T-helper 2 cell (primary cell): ENCODE measurements around the gene PXK.
"Not testable (repeated sequence)": the region's sequence is repeated elsewhere in the genome, so short reads cannot be mapped to it uniquely, and the experiment has no call there.

Experiments
- DNase-seq, 5 experiments: peaks; one replicate each; pipeline versions ENCODE4 v3.0.0 to v3.0.0-alpha.2; 2012 to 2022

PXK gene

DNA sequence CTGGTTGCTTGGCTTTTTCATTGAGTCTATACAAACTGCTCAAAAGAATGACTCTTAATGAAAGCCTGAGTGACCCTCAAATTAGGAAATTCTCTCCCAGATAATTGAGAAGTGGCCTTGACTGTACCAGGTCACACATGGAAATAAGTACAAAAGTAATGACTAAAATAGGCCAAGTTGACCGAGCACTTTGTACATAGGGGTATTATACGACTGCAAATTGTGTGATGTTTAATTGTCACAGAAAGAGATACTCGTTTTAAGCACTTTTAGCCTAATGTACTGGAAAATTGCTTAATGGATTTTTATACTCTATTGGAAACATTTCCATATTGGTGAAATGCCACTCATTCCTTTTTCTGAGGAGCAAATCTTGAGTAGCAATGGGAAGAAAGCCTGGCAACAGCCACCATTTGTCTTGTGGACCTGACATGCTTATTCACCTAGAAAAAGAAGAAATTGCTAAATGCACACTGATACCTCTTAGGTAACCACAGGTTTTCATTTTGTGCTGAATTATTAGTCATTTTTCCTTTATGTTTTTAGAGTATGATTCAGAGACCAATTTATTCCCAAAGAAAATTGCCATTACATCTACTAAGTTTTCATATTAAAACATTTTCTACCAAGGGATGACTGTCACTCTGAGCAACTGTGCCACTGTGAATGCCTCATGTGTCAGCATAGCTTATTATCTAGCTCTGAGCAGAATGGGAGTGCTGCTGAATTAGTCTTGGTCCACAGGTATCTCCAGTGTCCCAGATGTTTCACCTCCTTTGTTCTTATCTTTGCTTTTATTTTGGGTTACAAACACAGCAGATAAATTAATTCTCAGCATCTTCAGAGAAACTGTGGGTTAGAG, 8.9 kb upstream of the PXK start:
- no peak for DNase-seq

GRCh38 chr3:58324391-58325390, 8.0 kb upstream of the PXK start:
- peak in 1 of 5 experiments; percentile 73 for DNase-seq

DNA sequence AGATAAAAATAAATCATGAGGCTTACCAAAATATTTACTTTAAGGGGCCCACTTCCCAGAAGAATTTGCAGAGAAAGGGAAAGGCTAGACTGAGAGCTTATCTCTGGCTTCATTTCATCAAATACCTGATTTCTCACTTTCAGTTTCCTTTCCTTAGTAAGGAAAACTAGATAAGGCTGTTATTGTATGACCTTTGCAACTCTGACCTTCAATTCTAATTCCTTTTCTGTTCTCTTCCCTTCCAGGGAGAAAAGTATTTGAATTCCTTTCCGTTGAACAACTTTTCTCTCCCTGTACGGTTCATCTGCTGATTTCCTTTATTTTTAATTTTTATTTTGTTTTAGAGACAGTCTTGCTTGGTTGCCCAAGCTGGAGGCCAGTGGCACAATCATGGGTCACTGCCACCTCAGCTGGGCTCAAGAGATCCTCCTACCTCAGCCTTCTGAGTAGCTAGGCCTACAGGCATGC, 7.1 kb upstream of the PXK start:
- no peak for DNase-seq

GRCh38 chr3:58326267-58326900, 6.3 kb upstream of the PXK start:
- no peak for DNase-seq

DNA sequence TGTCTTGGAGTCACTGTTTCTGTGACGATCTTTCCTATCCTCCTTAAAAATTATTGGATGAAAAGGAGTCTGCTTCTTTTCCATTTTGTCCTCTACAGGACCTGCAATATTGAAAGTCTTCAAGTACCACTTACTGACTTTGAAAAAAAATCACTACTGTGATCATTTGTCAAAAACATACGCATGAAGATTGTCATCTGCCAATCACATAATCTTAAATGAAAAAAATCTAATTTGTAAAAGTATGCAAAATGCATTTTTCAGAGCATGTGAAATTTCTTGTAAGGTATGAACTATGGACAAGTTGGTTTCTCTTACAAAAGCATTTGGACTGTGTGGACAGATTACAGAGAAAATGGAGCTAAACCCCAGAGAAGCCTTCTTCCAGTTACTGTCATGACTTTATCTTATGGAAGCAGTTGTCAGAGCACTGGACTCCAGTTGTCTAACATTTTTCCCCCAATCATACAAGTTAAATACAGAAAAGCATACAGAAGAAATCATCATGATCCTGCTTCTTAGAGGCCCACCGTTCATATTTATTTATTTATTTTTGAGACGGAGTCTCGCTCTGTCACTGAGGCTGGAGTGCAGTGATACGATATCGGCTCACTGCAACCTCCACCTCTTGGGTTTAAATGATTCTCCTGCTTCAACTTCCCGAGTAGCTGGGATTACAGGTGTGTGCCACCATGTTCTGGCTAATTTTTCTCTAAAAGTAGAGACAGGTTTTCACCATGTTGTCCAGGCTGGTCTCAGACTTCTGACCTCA, 3.4 kb upstream of the PXK start:
- DNase-seq, result no peak

- DNase-seq, result no peak
Observed at GRCh38 chr3:58329922-58330413, 2.7 kb upstream of the PXK start.

DNA sequence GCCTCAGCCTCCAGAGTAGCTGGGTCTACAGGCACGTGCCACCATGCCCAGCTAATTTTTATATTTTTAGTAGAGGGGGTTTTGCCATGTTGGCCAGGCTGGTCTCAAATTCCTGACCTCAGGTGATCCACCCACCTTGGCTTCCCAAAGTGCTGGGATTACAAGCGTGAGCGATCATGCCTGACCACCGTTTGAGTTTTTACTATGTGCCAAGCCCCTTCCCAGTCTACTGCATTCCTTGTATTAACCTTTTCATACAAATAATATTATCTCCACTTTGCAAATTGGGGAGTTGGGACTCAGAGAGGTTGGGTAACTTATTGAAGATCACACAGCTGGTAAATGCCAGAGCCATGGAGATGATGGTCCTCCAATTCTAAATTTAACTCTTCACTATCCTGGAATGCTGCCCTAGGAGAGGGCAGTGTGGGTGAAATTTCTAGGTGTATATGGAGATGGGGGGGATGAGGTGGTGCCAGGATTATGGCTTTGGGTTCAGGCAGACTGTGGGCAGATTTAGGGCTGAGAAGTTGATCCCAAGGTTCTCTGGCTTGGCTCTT, 1.0 kb upstream of the PXK start:
- DNase-seq, result no peak

DNA sequence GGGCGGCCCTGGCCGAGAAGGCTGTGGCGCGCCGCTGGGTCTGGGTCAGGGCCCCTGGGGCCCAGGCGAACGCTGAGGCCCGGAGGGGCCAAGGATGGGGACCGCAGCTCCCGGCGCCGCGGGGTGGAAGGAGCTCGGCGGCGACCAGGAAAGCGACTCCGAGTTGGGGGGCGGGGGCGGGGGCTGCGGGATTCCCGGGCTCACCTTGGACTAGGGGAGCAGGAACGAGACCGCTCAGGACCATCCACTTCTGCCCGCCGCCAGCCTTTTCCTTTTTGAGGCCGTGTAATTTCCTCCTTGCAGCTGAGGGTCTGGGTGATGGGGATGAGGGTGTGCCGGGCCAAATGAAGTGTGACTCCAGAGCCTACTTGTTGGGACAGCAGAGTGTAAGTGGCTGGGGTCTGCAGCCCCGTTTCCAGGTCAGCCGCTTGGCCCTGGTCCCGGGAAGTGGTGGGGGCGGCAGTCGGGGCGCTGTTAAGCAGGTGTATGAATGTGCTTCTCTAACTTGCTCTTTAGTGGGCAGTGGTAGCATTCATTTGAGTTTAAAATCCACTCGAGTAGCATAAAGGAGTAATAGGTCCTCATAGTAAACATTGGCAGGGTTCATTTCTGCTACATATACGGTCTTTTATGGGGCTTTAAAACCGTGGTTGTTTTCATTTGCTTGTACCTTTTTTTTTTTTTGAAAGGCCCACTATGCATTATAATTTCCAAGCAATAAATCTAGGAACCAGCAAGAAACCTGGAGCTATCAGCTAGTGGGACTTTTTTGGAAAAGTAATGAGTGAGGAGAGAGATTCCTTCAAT, 717 bp downstream of the PXK start:
- peak in 2 of 5 experiments; percentile 6 to 66 for DNase-seq

DNA sequence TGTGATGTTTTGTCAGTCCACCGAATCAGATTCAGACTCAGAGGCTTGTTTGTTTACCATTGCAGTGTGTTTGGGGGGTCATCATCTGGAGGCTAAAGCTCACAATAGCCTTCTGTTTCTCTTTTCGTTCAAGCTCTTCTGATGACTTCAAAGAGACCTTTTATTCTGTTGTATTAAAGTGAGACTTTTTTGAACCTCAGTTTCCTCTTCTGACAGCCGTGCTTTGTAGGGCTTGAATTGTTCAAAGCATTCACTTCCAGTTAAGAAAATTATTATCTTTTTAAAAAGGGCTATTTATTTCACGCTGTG, 1.3 kb downstream of the PXK start:
- no peak for DNase-seq

DNA sequence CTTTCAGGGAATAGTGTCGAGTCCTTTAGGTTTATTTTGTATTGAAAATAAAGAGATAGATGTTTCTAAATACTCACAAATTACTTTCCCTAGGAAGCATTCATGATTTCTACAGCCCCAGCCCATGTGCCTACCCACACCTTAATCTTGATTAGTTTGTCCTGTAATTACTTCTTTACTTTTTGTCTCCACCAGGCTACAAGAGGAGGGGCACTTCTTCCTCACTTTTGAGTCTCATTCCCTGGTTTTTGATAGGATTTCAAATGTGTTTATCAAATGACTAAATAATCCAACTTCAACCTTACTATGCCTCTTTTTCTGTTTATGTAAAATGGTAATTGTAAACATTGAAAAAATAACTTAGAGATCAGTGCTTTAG, 1.8 kb downstream of the PXK start:
- DNase-seq, result no peak

DNA sequence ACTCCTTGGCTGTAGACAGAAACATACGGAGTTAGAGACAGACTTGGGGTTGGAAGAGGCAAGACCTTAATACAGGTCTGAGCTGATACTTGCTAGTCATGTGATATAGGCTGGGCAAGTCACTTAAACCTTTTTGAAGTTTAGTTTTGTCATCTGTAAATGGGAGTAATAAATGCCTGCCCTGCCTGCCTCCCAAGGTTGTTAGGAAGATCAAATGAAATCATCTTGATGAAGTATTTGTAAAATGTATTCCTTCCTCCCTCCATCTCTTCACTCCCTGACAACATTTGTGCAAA, 2.9 kb downstream of the PXK start:
- no peak for DNase-seq

DNA sequence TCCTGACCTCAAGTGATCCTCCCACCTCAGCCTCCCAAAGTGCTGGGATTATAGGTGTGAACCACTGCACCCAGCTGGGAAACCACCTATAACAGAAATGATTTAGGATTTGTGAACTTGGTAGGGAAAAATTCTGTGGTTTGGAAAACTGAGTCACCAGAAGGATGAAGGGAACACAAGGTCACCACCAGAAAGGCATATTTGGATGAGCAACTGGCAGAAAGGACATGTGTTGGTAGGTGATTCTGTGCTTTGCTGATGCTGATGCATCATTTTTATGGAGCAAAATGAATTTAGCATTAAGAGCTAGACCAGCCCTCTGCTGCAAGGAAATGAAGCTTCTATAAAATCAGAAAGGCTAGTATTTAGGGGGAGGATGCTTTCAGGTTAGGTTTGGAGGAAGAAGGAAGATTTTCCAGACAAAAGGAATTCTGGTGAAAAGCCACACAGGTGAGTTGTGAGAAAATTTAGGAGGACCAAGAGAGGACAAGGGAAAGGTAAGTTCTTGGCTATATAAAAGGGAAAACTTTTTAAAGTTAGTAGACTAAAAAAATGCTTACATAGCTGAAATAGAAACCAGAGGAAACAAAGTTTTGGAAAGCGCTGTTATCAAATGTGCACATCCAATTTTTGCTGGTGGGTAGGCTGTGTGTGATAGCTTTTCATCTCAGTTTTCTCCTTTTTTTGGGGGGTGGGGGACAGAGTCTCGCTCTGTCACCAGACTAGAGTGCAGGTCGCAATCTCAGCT, 3.6 kb downstream of the PXK start:
- DNase-seq, result no peak

DNA sequence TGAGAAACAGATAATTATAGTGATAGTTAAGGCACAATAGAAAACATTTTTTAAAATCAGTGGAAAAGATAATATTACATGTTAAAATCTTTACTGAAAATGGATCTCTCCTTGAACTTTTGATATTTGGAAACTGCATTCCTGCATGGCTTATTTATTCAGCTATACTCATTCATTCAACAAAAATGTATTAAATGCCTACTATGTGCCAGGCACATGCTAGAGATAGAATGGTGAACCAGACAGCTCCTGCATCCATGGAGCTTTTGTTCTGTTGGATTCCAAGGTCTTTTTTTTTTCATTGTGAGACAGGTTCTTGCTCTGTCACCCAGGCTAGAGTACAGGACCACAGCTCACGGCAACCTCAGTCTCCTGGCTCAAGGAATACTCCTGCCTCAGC, 4.5 kb downstream of the PXK start:
- DNase-seq, result no peak

DNA sequence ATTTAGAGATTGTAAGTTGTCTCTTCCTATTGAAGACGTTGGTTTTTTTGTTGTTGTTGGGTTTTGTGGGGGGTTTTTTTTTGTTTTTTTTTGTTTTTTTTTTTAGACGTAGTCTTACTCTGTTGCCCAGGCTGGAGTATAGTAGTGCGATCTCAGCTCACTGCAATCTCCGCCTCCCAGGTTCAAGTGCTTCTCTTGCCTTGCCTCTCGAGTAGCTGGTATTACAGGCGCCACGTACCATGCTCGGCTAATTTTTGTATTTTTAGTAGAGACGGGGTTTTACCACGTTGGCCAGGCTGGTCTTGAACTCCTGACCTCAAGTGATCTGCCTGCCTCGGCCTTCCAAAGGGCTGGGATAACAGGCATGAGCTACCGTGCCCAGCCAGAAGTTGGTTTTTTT, 6.5 kb downstream of the PXK start:
- DNase-seq, result not testable (repeated sequence)

DNA sequence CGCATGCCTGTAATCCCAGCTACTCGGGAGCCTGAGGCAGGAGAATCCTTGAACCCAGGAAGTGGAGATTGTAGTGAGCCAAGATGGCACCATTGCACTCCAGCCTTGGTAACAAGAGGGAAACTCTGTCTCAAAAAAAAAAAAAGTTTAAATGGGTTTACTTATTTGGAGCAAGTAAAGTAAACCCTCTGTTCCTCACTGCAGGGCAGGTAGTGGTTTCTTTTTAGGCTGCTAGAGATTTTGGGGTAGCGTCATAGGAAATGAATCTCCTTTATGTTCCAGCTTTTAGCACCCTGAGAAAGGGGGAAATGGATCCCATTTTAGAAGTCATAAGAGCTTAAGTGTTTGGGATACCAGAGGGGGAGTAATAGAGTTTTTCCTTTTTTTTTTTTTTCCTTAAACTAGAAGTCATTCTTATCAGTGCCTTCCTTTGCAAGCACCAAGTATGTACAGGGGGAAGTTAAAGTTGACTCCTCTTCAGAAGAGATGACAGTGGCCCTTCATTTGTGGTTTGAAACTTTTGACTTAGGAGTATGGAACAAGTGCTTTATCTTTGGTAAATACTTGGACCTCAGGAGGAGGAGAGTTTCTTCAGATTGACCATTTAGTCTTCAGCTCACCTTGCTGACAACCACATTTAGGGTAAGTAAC, 8.0 kb downstream of the PXK start:
- DNase-seq, result no peak

DNA sequence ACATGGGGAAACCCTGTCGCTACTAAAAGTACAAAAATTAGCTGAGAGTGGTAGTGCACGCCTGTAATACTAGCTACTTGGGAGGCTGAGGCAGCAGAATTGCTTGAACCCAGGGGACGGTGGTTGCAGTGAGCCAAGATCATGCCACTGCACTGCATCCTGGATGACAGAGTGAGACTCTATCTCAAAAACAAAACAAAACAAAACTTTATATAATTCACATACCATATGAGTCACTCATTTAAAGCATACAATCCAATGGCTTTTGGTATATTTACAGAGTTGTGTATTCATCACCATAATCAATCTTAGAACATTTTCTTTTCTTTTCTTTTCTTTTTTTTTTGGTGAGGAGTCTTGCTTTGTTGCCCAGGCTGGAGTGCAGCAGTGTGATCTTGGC, 8.7 kb downstream of the PXK start:
- DNase-seq, result no peak

- no peak for DNase-seq
Observed at GRCh38 chr3:58342676-58343075, 10.0 kb downstream of the PXK start.

- no peak for DNase-seq
Observed at GRCh38 chr3:58345457-58345856, 12.8 kb downstream of the PXK start.

DNA sequence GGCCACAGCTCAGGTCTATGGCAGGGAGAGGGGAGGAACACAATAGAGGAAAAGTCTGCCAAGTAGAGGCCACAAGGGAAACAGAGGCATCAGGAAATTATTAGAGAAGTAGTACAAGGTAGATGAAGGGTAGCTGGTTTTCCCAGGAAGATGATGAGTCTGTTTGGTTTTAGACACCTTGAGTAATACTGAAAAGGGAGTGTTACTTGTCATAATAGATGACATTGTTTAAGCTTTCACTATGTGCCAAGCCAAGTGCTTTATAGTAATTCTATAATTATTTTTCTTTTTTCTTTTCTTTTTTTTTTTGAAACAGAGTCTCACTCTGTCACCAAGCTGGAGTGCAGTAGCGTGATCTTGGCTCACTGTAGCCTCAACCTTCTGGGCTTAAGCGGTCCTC, 13.7 kb downstream of the PXK start:
- DNase-seq, result no peak

GRCh38 chr3:58347984-58348383, 15.3 kb downstream of the PXK start:
- no peak for DNase-seq
